ENCODE measurements around the gene YWHAB.

YWHAB gene

GRCh38 chr20:44886266-44886651 lies 754 bp downstream of the YWHAB start:
- Histone ChIP-seq H3K36me3 (ENCODE audit: insufficient read depth, low read length) (peaks cover 7% of the 10 kb centered on the region), H3K27me3 (ENCODE audit: insufficient read depth, low read length) (no peaks in the 10 kb centered on the region), H3K4me1 (ENCODE audit: insufficient read depth, low read length) (peaks cover 14% of the 10 kb centered on the region), H2AFZ (ENCODE audit: low read depth, low read length) (no peak overlapping the region), H3K9me3 (ENCODE audit: low read length) (no peaks in the 10 kb centered on the region), H3K4me3 (ENCODE audit: low read length) (peak overlapping the region; percentile 99)

GRCh38 chr20:44886828-44887227 lies 1.3 kb downstream of the YWHAB start:
- Histone ChIP-seq H2AFZ (ENCODE audit: low read depth, low read length) (no peak overlapping the region), H3K4me3 (ENCODE audit: low read length) (peak overlapping the region; percentile 99), H3K27me3 (ENCODE audit: insufficient read depth, low read length) (no peaks in the 10 kb centered on the region), H3K9me3 (ENCODE audit: low read length) (no peaks in the 10 kb centered on the region), H3K4me1 (ENCODE audit: insufficient read depth, low read length) (peaks cover 14% of the 10 kb centered on the region), H3K36me3 (ENCODE audit: insufficient read depth, low read length) (peaks cover 9% of the 10 kb centered on the region)

- H3K27me3 ChIP-seq (ENCODE audit: insufficient read depth, low read length), result no peaks in the 10 kb centered on the region
- no peak overlapping the region for H2AFZ ChIP-seq (ENCODE audit: low read depth, low read length)
- H3K36me3 ChIP-seq (ENCODE audit: insufficient read depth, low read length), result peaks cover 9% of the 10 kb centered on the region
- peaks cover 14% of the 10 kb centered on the region for H3K4me1 ChIP-seq (ENCODE audit: insufficient read depth, low read length)
- H3K9me3 ChIP-seq (ENCODE audit: low read length), result no peaks in the 10 kb centered on the region
- H3K4me3 ChIP-seq (ENCODE audit: low read length), result peak overlapping the region; percentile 99
Measured at GRCh38 chr20:44887466-44887865, 2.0 kb downstream of the YWHAB start.

- no peak overlapping the region for H3K4me3 ChIP-seq (ENCODE audit: low read length)
- H3K9me3 ChIP-seq (ENCODE audit: low read length), result no peaks in the 10 kb centered on the region
- peaks cover 14% of the 10 kb centered on the region for H3K4me1 ChIP-seq (ENCODE audit: insufficient read depth, low read length)
- H3K27me3 ChIP-seq (ENCODE audit: insufficient read depth, low read length), result no peaks in the 10 kb centered on the region
- H3K36me3 ChIP-seq (ENCODE audit: insufficient read depth, low read length), result peaks cover 9% of the 10 kb centered on the region
- no peak overlapping the region for H2AFZ ChIP-seq (ENCODE audit: low read depth, low read length)
Measured at GRCh38 chr20:44888226-44889103, 3.0 kb downstream of the YWHAB start.

- Histone ChIP-seq H2AFZ (ENCODE audit: low read depth, low read length) (no peak overlapping the region), H3K9me3 (ENCODE audit: low read length) (no peaks in the 10 kb centered on the region), H3K36me3 (ENCODE audit: insufficient read depth, low read length) (peaks cover 13% of the 10 kb centered on the region), H3K4me1 (ENCODE audit: insufficient read depth, low read length) (peaks cover 8% of the 10 kb centered on the region), H3K27me3 (ENCODE audit: insufficient read depth, low read length) (no peaks in the 10 kb centered on the region), H3K4me3 (ENCODE audit: low read length) (no peak overlapping the region)
Measured at GRCh38 chr20:44891826-44892225, 6.3 kb downstream of the YWHAB start.

GRCh38 chr20:44894959-44895358 lies 9.5 kb downstream of the YWHAB start:
- peaks cover 2% of the 10 kb centered on the region for H3K9me3 ChIP-seq (ENCODE audit: low read length)
- H2AFZ ChIP-seq (ENCODE audit: low read depth, low read length), result no peak overlapping the region
- H3K4me3 ChIP-seq (ENCODE audit: low read length), result no peak overlapping the region
- peaks cover 8% of the 10 kb centered on the region for H3K36me3 ChIP-seq (ENCODE audit: insufficient read depth, low read length)
- H3K4me1 ChIP-seq (ENCODE audit: insufficient read depth, low read length), result no peaks in the 10 kb centered on the region
- no peaks in the 10 kb centered on the region for H3K27me3 ChIP-seq (ENCODE audit: insufficient read depth, low read length)

GRCh38 chr20:44896583-44896982 lies 11.1 kb downstream of the YWHAB start:
- H2AFZ ChIP-seq (ENCODE audit: low read depth, low read length), result no peak overlapping the region
- no peak overlapping the region for H3K4me3 ChIP-seq (ENCODE audit: low read length)
- H3K4me1 ChIP-seq (ENCODE audit: insufficient read depth, low read length), result no peaks in the 10 kb centered on the region
- H3K9me3 ChIP-seq (ENCODE audit: low read length), result peaks cover 2% of the 10 kb centered on the region
- peaks cover 17% of the 10 kb centered on the region for H3K36me3 ChIP-seq (ENCODE audit: insufficient read depth, low read length)
- H3K27me3 ChIP-seq (ENCODE audit: insufficient read depth, low read length), result no peaks in the 10 kb centered on the region

- no peak overlapping the region for H2AFZ ChIP-seq (ENCODE audit: low read depth, low read length)
- peaks cover 2% of the 10 kb centered on the region for H3K9me3 ChIP-seq (ENCODE audit: low read length)
- no peaks in the 10 kb centered on the region for H3K27me3 ChIP-seq (ENCODE audit: insufficient read depth, low read length)
- peaks cover 22% of the 10 kb centered on the region for H3K36me3 ChIP-seq (ENCODE audit: insufficient read depth, low read length)
- H3K4me3 ChIP-seq (ENCODE audit: low read length), result no peak overlapping the region
- no peaks in the 10 kb centered on the region for H3K4me1 ChIP-seq (ENCODE audit: insufficient read depth, low read length)
Measured at GRCh38 chr20:44897133-44897532, 11.6 kb downstream of the YWHAB start.

GRCh38 chr20:44900231-44900854 lies 14.8 kb downstream of the YWHAB start:
- no peaks in the 10 kb centered on the region for H3K27me3 ChIP-seq (ENCODE audit: insufficient read depth, low read length)
- H3K4me3 ChIP-seq (ENCODE audit: low read length), result no peak overlapping the region
- no peaks in the 10 kb centered on the region for H3K4me1 ChIP-seq (ENCODE audit: insufficient read depth, low read length)
- H3K36me3 ChIP-seq (ENCODE audit: insufficient read depth, low read length), result peaks cover 50% of the 10 kb centered on the region
- H2AFZ ChIP-seq (ENCODE audit: low read depth, low read length), result no peak overlapping the region
- peaks cover 2% of the 10 kb centered on the region for H3K9me3 ChIP-seq (ENCODE audit: low read length)

- Histone ChIP-seq H3K4me3 (ENCODE audit: low read length) (no peak overlapping the region), H2AFZ (ENCODE audit: low read depth, low read length) (no peak overlapping the region), H3K36me3 (ENCODE audit: insufficient read depth, low read length) (peaks cover 64% of the 10 kb centered on the region), H3K9me3 (ENCODE audit: low read length) (peaks cover 2% of the 10 kb centered on the region), H3K4me1 (ENCODE audit: insufficient read depth, low read length) (no peaks in the 10 kb centered on the region), H3K27me3 (ENCODE audit: insufficient read depth, low read length) (no peaks in the 10 kb centered on the region)
Measured at GRCh38 chr20:44901974-44902373, 16.5 kb downstream of the YWHAB start.

- H3K36me3 ChIP-seq (ENCODE audit: insufficient read depth, low read length), result peaks cover 79% of the 10 kb centered on the region
- no peak overlapping the region for H2AFZ ChIP-seq (ENCODE audit: low read depth, low read length)
- no peaks in the 10 kb centered on the region for H3K27me3 ChIP-seq (ENCODE audit: insufficient read depth, low read length)
- no peaks in the 10 kb centered on the region for H3K4me1 ChIP-seq (ENCODE audit: insufficient read depth, low read length)
- H3K9me3 ChIP-seq (ENCODE audit: low read length), result no peaks in the 10 kb centered on the region
- no peak overlapping the region for H3K4me3 ChIP-seq (ENCODE audit: low read length)
Measured at GRCh38 chr20:44904377-44904776, 18.9 kb downstream of the YWHAB start.

- Histone ChIP-seq H2AFZ (ENCODE audit: low read depth, low read length) (no peak overlapping the region), H3K36me3 (ENCODE audit: insufficient read depth, low read length) (peaks cover 40% of the 10 kb centered on the region)
Measured at GRCh38 chr20:44908987-44909871, 23.7 kb downstream of the YWHAB start.

More at GRCh38 chr20:44908987-44909871, 23.7 kb downstream of the YWHAB start:
- Histone ChIP-seq H3K27me3 (ENCODE audit: insufficient read depth, low read length) (no peaks in the 10 kb centered on the region), H3K9me3 (ENCODE audit: low read length) (no peaks in the 10 kb centered on the region), H3K4me3 (ENCODE audit: low read length) (no peak overlapping the region), H3K4me1 (ENCODE audit: insufficient read depth, low read length) (no peaks in the 10 kb centered on the region)
